ENCODE measurements around the gene NRAP.

- TF ChIP-seq SMC3 (IDR thresholded peaks at IDR 0.05; ENCODE audit: low read depth, low read length) (no peak), CTCF (conservative IDR thresholded peaks at IDR 0.05; ENCODE audit: low read depth, low read length) (no peak), POLR2A (IDR thresholded peaks at IDR 0.05; ENCODE audit: low read depth, low read length) (no peak), MAFK (IDR thresholded peaks at IDR 0.05; ENCODE audit: low read depth, low read length) (no peak), MXI1 (IDR thresholded peaks at IDR 0.05; ENCODE audit: borderline replicate concordance, low read depth, low read length) (no peak), RFX5 (IDR thresholded peaks at IDR 0.05; ENCODE audit: low read depth, low read length) (no peak), CEBPB (IDR thresholded peaks at IDR 0.05; ENCODE audit: low read depth, low read length) (no peak)
Observed at GRCh38 chr10:113618338-113618737, 45.5 kb downstream of the NRAP start.
